HG03571 (cell line): ENCODE data around the gene AMBN.
"Not testable (repeated sequence)": the region's sequence is repeated elsewhere in the genome, so short reads cannot be mapped to it uniquely, and the experiment has no call there.

Experiments used
- ATAC-seq: cut with Tn5 transposase; IDR thresholded peaks from one replicate; pipeline ENCODE4 v1.9.1; 2021; ENCODE audit not compliant: unreplicated experiment

Gene AMBN

GRCh38 chr4:70607334-70607853, 15.3 kb downstream of the AMBN start:
- no peak for ATAC-seq

GRCh38 chr4:70608324-70608723, 16.3 kb downstream of the AMBN start:
- no peak for ATAC-seq

GRCh38 chr4:70613306-70614183, 21.5 kb downstream of the AMBN start:
- peak; percentile 45 for ATAC-seq

GRCh38 chr4:70614184-70614555, 22.1 kb downstream of the AMBN start:
- ATAC-seq, result no peak

GRCh38 chr4:70619288-70619687, 27.2 kb downstream of the AMBN start:
- no peak for ATAC-seq

GRCh38 chr4:70619778-70620177, 27.7 kb downstream of the AMBN start:
- no peak for ATAC-seq

- no peak for ATAC-seq
Observed at GRCh38 chr4:70623323-70623722, 31.3 kb downstream of the AMBN start.

GRCh38 chr4:70624226-70624793, 32.3 kb downstream of the AMBN start:
- ATAC-seq, result no peak

- ATAC-seq, result no peak
Observed at GRCh38 chr4:70627620-70628019, 35.6 kb downstream of the AMBN start.

GRCh38 chr4:70628444-70628843, 36.4 kb downstream of the AMBN start, which contains the start of gene ENAM:
Gene ENAM, plus strand, starts transcription at chr4:70628744. Its CDS starts 757 bp downstream, at chr4:70629501.
- ATAC-seq, result no peak

- no peak for ATAC-seq
Observed at GRCh38 chr4:70629469-70630090, 37.5 kb downstream of the AMBN start.

GRCh38 chr4:70630162-70630561, 38.1 kb downstream of the AMBN start:
- ATAC-seq, result no peak

- no peak for ATAC-seq
Observed at GRCh38 chr4:70632028-70632427, 40.0 kb downstream of the AMBN start.

GRCh38 chr4:70634482-70634881, 42.4 kb downstream of the AMBN start:
- ATAC-seq, result no peak

GRCh38 chr4:70637239-70637913, 45.3 kb downstream of the AMBN start:
- ATAC-seq, result no peak

GRCh38 chr4:70640192-70640591, 48.1 kb downstream of the AMBN start:
- ATAC-seq, result no peak

GRCh38 chr4:70650741-70651140, 58.7 kb downstream of the AMBN start:
- ATAC-seq, result not testable (repeated sequence)

GRCh38 chr4:70651864-70652506, 59.9 kb downstream of the AMBN start:
- ATAC-seq, result peak; percentile 38

GRCh38 chr4:70654605-70655011, 62.6 kb downstream of the AMBN start:
- peak; percentile 65 for ATAC-seq
